ENCODE data around the gene GFAP. TPM values are rescaled to one million over a fixed set of nuclear protein-coding genes. Genes with fewer than 3 reads are reported as not detected.
"Not testable (repeated sequence)": the region's sequence is repeated elsewhere in the genome, so short reads cannot be mapped to it uniquely, and the experiment has no call there.

GFAP gene
- 0.71 TPM for polyA plus RNA-seq (ENCODE audit: insufficient read length)

DNA sequence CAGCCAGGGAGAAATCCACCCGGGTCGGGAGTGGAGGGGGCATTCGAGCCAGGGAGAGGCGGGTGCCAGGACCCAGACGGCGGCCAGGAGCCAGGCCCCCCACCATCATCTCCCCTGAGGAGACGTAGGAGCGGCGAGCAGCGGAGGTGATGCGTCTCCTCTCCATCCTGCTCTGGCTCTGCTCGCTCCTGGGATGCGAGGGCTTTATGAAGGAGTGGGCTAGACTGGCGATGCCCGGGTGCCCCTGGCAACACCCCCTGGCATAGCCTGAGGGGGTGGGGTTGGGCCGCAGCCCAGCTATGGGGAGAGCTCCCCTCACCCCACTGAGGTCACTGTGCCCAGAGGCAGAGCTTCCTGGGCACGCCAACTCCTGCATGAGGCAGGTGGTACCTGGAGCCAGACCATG lies at the start of gene GFAP:
TSS of gene GFAP (minus strand) at position 180 of the 406 bp plus-strand sequence. CDS start at position 166, 14 bp downstream.
- no peak for DNase-seq

- DNase-seq, result no peak
Measured at GRCh38 chr17:44961921-44962350, 46.6 kb upstream of the GFAP start.

GRCh38 chr17:44960691-44961090 lies 45.4 kb upstream of the GFAP start:
- DNase-seq, result no peak

- DNase-seq, result no peak
Measured at GRCh38 chr17:44959821-44960531, 44.7 kb upstream of the GFAP start.

- DNase-seq, result no peak
Measured at GRCh38 chr17:44956998-44957981, 42.0 kb upstream of the GFAP start.

DNA sequence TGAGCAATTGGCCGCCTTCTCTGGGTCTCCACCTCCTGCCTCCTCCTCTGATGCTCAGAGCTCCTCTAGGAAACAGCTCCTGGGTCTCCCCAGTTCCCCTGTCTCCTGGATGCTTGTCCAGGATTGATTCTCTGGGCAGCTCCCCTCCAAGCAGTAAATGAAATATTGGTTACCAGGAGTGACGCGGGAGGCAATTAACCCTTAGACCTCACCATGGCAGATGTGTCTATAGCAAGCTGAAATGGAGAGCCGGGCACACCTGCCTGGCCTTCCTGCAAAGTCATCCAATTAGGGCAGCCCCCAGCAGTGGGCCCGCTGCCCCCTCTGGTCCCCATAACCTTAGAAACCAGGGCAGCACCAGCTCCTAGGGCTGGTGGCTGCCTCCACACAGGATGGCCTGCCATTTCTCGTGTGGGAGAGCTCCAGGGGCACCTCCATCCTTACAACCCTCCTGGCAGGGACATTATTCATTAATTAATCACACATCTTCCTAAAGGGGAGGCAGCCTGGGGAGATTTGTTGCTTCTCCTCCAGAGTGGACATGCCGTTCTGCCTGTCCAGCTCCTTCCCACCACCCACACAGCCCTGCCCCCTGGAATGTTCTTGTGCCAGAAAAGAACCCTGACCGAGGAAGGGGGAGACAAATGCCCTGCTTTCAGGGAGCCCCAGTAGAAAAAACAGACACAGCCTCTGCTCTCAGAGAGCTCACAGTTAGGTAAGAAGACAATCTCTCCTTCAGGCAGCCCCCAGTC lies 40.5 kb upstream of the GFAP start:
- DNase-seq, result no peak

- no peak for DNase-seq
Measured at GRCh38 chr17:44952946-44953475, 37.7 kb upstream of the GFAP start.

DNA sequence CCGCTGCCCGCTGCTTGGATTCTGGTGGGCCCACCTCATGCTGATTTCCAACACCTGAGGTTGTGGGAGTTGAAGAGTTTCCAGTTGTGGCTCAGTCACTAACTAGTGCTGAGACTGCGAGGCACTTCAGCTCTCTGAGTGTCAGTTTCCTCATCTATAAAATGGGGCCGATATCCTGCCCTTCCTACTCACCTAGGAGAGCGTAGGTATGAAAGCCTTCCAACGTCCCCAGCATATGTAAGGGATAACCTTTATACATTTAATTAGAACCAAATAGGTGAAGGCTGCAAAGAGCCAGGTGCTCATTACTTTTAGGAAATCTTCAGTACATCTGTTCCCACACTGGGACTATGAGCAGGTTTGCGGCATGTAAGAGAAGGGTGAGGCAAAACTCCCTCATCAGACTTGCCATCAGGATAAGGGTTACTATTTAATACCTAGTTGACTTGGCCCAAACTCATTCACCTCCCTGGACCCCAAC lies 33.1 kb upstream of the GFAP start:
- no peak for DNase-seq

- DNase-seq, result peak; percentile 91
Measured at GRCh38 chr17:44947461-44948314, 32.4 kb upstream of the GFAP start, which contains the start of gene KIF18B. TSS of gene KIF18B (minus strand) at chr17:44947773. CDS start at chr17:44936344, 11,429 bp downstream.

GRCh38 chr17:44945652-44946051 lies 30.4 kb upstream of the GFAP start:
- not testable (repeated sequence) for DNase-seq

- DNase-seq, result no peak
Measured at GRCh38 chr17:44942456-44942855, 27.2 kb upstream of the GFAP start.

DNA sequence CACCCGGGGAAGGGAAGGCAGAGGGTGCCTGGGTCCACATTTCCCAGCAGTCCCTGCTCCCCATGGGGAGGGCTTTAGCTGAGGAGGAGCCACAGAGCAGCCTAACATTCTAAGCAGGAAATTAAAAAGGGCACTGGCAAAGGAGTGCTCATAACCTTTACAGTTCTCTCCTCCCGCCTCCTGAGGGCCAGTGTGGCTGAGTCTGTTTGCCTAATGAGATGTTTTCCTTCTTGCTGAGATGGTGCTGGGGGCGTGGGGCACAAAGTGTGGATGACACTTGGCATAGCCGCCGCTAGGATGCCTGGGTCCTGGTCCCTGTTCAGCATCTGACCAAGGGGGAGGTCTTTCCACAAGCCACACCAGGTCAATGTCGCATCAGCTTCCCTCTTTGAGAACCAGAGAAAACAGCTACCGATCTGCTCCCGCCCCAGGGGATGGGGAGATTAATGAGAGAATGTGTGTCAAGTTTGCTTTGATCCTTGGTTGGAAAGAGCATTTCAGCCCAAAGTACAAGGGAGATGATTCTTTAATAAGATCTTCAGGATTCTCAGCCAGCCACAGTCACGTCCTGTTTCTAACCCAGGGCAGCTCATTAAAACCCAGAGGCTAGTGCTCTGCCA lies 26.5 kb upstream of the GFAP start:
- no peak for DNase-seq

GRCh38 chr17:44940768-44941167 lies 25.5 kb upstream of the GFAP start:
- no peak for DNase-seq

GRCh38 chr17:44940317-44940716 lies 25.0 kb upstream of the GFAP start:
- DNase-seq, result no peak

GRCh38 chr17:44935116-44935515 lies 19.8 kb upstream of the GFAP start:
- DNase-seq, result no peak

DNA sequence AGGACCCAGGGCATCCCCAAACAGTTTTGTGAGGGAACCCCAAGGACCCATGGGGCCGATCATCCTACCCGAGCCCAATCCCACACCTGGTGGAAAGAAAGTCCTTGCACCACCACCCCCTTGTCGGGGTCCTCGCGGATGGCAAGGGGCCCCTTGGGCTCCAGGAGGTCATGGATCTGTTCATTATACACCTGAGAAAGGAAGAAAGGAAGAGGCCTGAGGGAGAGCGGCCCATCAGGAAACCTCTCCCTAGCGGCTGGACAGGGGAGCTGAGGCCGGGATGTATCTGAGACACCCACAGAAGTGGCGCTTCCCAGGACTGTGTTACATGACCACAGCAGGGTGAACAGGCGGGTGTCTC lies 19.4 kb upstream of the GFAP start:
- no peak for DNase-seq

- DNase-seq, result no peak
Measured at GRCh38 chr17:44933824-44934744, 18.8 kb upstream of the GFAP start.

DNA sequence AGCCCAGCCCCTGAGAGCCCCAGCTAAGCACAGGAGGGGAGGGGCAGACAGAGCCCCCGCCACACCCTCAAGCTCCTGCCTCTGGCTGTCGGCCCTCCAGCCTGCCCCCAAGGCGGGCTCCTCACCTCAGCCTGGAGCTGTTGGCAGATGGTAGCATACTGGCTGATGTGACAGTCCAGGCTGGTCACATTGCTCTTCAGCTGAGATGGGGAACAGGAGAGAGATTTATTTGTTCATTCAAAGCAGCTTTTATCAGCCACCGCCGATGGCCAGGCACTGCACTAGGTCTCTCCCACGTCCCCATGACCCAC lies 17.4 kb upstream of the GFAP start:
- DNase-seq, result no peak

GRCh38 chr17:44932096-44932786 lies 16.9 kb upstream of the GFAP start:
- no peak for DNase-seq

Measured in hindlimb muscle (tissue), 1 donor.